K562 (cell line): ENCODE measurements around the gene SEBOX. TPM values are rescaled to one million over a fixed set of nuclear protein-coding genes. Genes with fewer than 3 reads are reported as not detected.

Experiments
- ATAC-seq: fragments of 200-7000 bp; cut with Tn5 transposase; 3 replicates; pipeline ENCODE4 v1.9.1; 2020; ENCODE audit warnings: moderate library complexity
- BruUV-seq: library from RNA; stranded (reverse); fragments of 400-500 nt; replicated peaks from 2 replicates; lab custom pipeline; 2021; lab: Mats Ljungman, UMichigan
- CTCF ChIA-PET: fragments of 300-600 bp; formaldehyde crosslinking; extraction: SDS; loops from one replicate; lab custom pipeline; 2021; ENCODE audit warnings: low intra/inter-chr PET ratio; lab: Yijun Ruan, JAX
- POLR2A ChIA-PET: fragments of 300-600, 350-650 bp; sonication (Branson Sonifier 250); formaldehyde crosslinking; extraction: SDS; loops from one replicate; lab custom pipeline; 2021; ENCODE audit warnings: antibody characterized with exemption, inconsistent platforms; lab: Yijun Ruan, JAX
- DNase-seq, 4 experiments: peaks; one replicate each; pipeline versions ENCODE4 v3.0.0 to v3.0.0-alpha.2; 2011 to 2018; ENCODE audit warnings: low spot score in 3 of 4, mixed read lengths in 3 of 4; ENCODE audit errors: extremely low read depth in 1 of 4
- FAIRE-seq: peaks from 2 replicates; lab custom pipeline; 2011; peaks lifted over from hg19 to GRCh38; lab: Jason Lieb, UNC
- H2AFZ ChIP-seq: 2 replicates; pipeline ENCODE4 v1.6.0; 2011; ENCODE audit warnings: low read depth, low read length, control low read depth, inconsistent platforms
- H3K27ac ChIP-seq: fragments of 200-600 bp; 3 replicates; pipeline ENCODE4 v1.8.0; 2011; ENCODE audit warnings: low read depth, mild to moderate bottlenecking, control low read depth, inconsistent platforms, low read length, moderate library complexity, mixed read lengths; ENCODE audit errors: extremely low read depth
- H3K27me3 ChIP-seq, 2 experiments: fragments of 300-600 bp in 1 of 2; 2 replicates in 1 of 2; 3 replicates in 1 of 2; pipeline versions ENCODE4 v1.6.0 to v1.8.0; 2011; ENCODE audit warnings: inconsistent platforms in 2 of 2, low read length in 2 of 2, mild to moderate bottlenecking in 1 of 2, mixed read lengths in 1 of 2, moderate library complexity in 1 of 2; ENCODE audit not compliant: control insufficient read depth in 2 of 2, insufficient read depth in 2 of 2
- H3K36me3 ChIP-seq: fragments of 300-600 bp; 3 replicates; pipeline ENCODE4 v1.8.0; 2011; ENCODE audit warnings: mild to moderate bottlenecking, low read length, inconsistent platforms; ENCODE audit not compliant: control insufficient read depth, insufficient read depth
- H3K4me1 ChIP-seq, 2 experiments: fragments of 200-600 bp in 1 of 2; replicated peaks in 1 of 2; 2 replicates in 1 of 2; 3 replicates in 1 of 2; pipeline versions ENCODE4 v1.5.1 to v1.8.0; 2011; ENCODE audit warnings: inconsistent platforms in 2 of 2, low read length in 2 of 2, mild to moderate bottlenecking in 1 of 2, mixed read lengths in 1 of 2, moderate library complexity in 1 of 2; ENCODE audit not compliant: control insufficient read depth in 2 of 2, insufficient read depth in 2 of 2
- H3K4me2 ChIP-seq: 2 replicates; pipeline ENCODE4 v1.6.1; 2011; ENCODE audit warnings: low read length, control low read depth, inconsistent platforms, mixed read lengths; ENCODE audit not compliant: insufficient read depth
- H3K4me3 ChIP-seq: fragments of 200-600 bp; sonication (generic), shearing (Covaris generic); 2 replicates; pipeline ENCODE4 v1.5.1; 2016; ENCODE audit warnings: control low read depth, inconsistent platforms
- H3K79me2 ChIP-seq: fragments of 200-600 bp; 3 replicates; pipeline ENCODE4 v1.8.0; 2011; ENCODE audit warnings: low read length, inconsistent platforms; ENCODE audit not compliant: control insufficient read depth, insufficient read depth
- H3K9ac ChIP-seq, 2 experiments: 2 replicates each; pipeline versions ENCODE4 v1.6.0 to v1.6.1; 2011; ENCODE audit warnings: low read depth in 2 of 2, low read length in 2 of 2, control low read depth in 1 of 2, inconsistent platforms in 1 of 2, mild to moderate bottlenecking in 1 of 2, mixed read lengths in 1 of 2; ENCODE audit not compliant: insufficient read depth in 1 of 2
- H3K9me1 ChIP-seq: one replicate; pipeline ENCODE4 v1.6.0; 2011; ENCODE audit warnings: inconsistent platforms, mild to moderate bottlenecking, low read length, moderate library complexity; ENCODE audit not compliant: control insufficient read depth, insufficient read depth
- H3K9me3 ChIP-seq: replicated peaks from 2 replicates; pipeline ENCODE4 v1.5.1; 2011; ENCODE audit warnings: low read depth, low read length, inconsistent platforms; ENCODE audit not compliant: control insufficient read depth, insufficient read depth
- H4K20me1 ChIP-seq: replicated peaks from 2 replicates; pipeline ENCODE4 v1.6.1; 2011; ENCODE audit warnings: low read length, inconsistent platforms, mixed read lengths; ENCODE audit not compliant: control insufficient read depth, insufficient read depth
- AFF1 ChIP-seq, 2 experiments: fragments of 450-650 bp; IDR thresholded peaks; 2 replicates each; pipeline ENCODE4 v1.6.1; 2018; ENCODE audit warnings: mild to moderate bottlenecking in 2 of 2, low read depth in 1 of 2; ENCODE audit not compliant: partially characterized antibody in 2 of 2
- BCOR ChIP-seq: fragments of 450-650 bp; IDR thresholded peaks from 2 replicates; pipeline ENCODE4 v1.6.1; 2016
- RBM25 ChIP-seq: fragments of 200-400 bp; formaldehyde crosslinking; IDR thresholded peaks from 2 replicates; pipeline ENCODE4 v1.6.1; 2018; ENCODE audit warnings: low read length, low read depth, moderate library complexity; ENCODE audit not compliant: severe bottlenecking
- RCOR1 ChIP-seq, 2 experiments: IDR thresholded peaks; 2 replicates each; pipeline ENCODE4 v1.6.1; 2012; ENCODE audit warnings: low read depth in 2 of 2, low read length in 2 of 2, borderline replicate concordance in 1 of 2, improper control_type of control experiment in 1 of 2
- SPI1 ChIP-seq: IDR thresholded peaks from 2 replicates; pipeline ENCODE4 v1.6.1; 2011; ENCODE audit warnings: low read depth, low read length, control low read depth, borderline replicate concordance
- STAT5A ChIP-seq: IDR thresholded peaks from 2 replicates; pipeline ENCODE4 v1.6.1; 2012; ENCODE audit warnings: low read length, inconsistent platforms, borderline replicate concordance
- ZBTB11 ChIP-seq, 3 experiments: fragments of 200-800 bp in 1 of 3; fragments of 250-450 bp in 1 of 3; fragments of 450-650 bp in 1 of 3; sonication (Bioruptor Pico) in 1 of 3; sonication (Bioruptor generic) in 1 of 3; formaldehyde crosslinking in 1 of 3; IDR thresholded peaks; 2 replicates each; pipeline versions ENCODE4 v1.6.1 to v1.8.0; 2016 to 2022; ENCODE audit warnings: mild to moderate bottlenecking in 2 of 3, missing genetic modification characterization in 2 of 3, missing compliant biosample characterization in 1 of 3, moderate library complexity in 1 of 3
- ZBTB7A ChIP-seq: IDR thresholded peaks from 2 replicates; pipeline ENCODE4 v1.6.1; 2011; ENCODE audit warnings: low read depth, mild to moderate bottlenecking, low read length, moderate library complexity, borderline replicate concordance; ENCODE audit not compliant: control insufficient read depth
- WGBS: fragments of 100-300 bp; shearing (Covaris generic); methylation state at CpG from one replicate; pipeline ENCODE4 v1.1.6; 2016; ENCODE audit warnings: low coverage, mixed read lengths; ENCODE audit not compliant: insufficient coverage; ENCODE audit errors: missing lambda C conversion rate; 5-methylcytosine and 5-hydroxymethylcytosine counted together
- in situ Hi-C: fragments of 300-500 bp; cut with MboI; formaldehyde crosslinking; loops from 4 replicates; pipeline ENCODE4 v1.15.0; 2018; ENCODE audit warnings: inconsistent platforms, mixed read lengths
- intact Hi-C: fragments of 100-400 bp; cut with micrococcal nuclease; formaldehyde crosslinking; loops from 2 replicates; pipeline ENCODE4 v1.14.2; 2022
- polyA plus RNA-seq, 8 experiments: library from polyadenylated mRNA; depleted of rRNA in 4 of 8; stranded (reverse) in 5 of 8; unstranded in 3 of 8; fragments of >200 nt; fragmentation: Nextera tagmentation in 2 of 8; fragmentation: Illumina TruSeq in 1 of 8; extraction: Ambion mirVana in 2 of 8; extraction: Trizol in 1 of 8; gene quantifications; 2 replicates each; pipeline versions ENCODE4 v1.2.1 to v1.2.3, GENCODE V29; 2011 to 2014; ENCODE audit warnings: inconsistent platforms in 1 of 8, missing spikeins in 1 of 8
- total RNA-seq, 7 experiments: library from RNA; depleted of rRNA in 6 of 7; stranded (reverse); fragments of >200 nt in 6 of 7; fragmentation: Illumina TruSeq in 2 of 7; extraction: Trizol in 2 of 7; gene quantifications; 2 replicates each; pipeline versions ENCODE4 v1.2.1 to v1.2.3, GENCODE V29; 2011 to 2021; ENCODE audit warnings: low replicate concordance in 1 of 7

SEBOX gene
- total and polyA plus RNA-seq, 9 of the 15 experiments (the other 6 are each of a cell fraction or from before 2014, with no cell fraction given), result not detected

GRCh38 chr17:28406473-28406814 lies 41.4 kb upstream of the SEBOX start:
- Histone ChIP-seq H3K4me3 (peak overlapping the region; percentile 66), H3K9ac (peak overlapping the region; percentile 62 to 94; a peak in 3 of 4 replicates), H3K27ac (no peak overlapping the region), H3K36me3 (peaks cover 14% of the 10 kb centered on the region; the same call in 1 of the 3 replicates), H3K27me3 (peaks cover 0 to 3% of the 10 kb centered on the region in 2 experiments; a peak in 1 of 5 replicates), H3K9me1 (peaks cover 3% of the 10 kb centered on the region), H4K20me1 (no peaks in the 10 kb centered on the region), H3K4me1 (peaks cover 8 to 21% of the 10 kb centered on the region in 2 experiments; a peak in 3 of 5 replicates), H2AFZ (peak overlapping the region; percentile 97), H3K79me2 (peaks cover 2% of the 10 kb centered on the region; the same call in 1 of the 3 replicates), H3K4me2 (peak overlapping the region; percentile 77), H3K9me3 (no peaks in the 10 kb centered on the region)
- WGBS, result 25% methylated on average over 9 of the region's 9 CpGs
- ATAC-seq (peak; percentile 14), FAIRE-seq (peak; percentile 81), DNase-seq (peak in 1 of 4 experiments; percentile 18)
- CTCF ChIA-PET, result no interaction called here
- TF ChIP-seq RBM25 (no peak), ZBTB7A (0 out of 2 replicates have a peak, but pooled peaks have one; percentile 2), STAT5A (no peak), ZBTB11 (CRISPR knock-in tag; IDR thresholded peaks at IDR 0.05) (0 out of 6 replicates have a peak, but pooled peaks of 1 of the 3 experiments have one; percentile 34), SPI1 (no peak), RCOR1 (IDR thresholded peaks at IDR 0.05; ENCODE audit: borderline replicate concordance in 1 of 2, low read depth in 2 of 2, low read length in 2 of 2) (0 out of 4 replicates have a peak, but pooled peaks of 1 of the 2 experiments have one; percentile 18), BCOR (peak; percentile 53), AFF1 (IDR thresholded peaks at IDR 0.05; ENCODE audit: low read depth in 1 of 2, partially characterized antibody in 2 of 2) (no peak)
- intact Hi-C loops, result no loop called here
- no TSS peak for BruUV-seq
- in situ Hi-C loops, result no loop called here
- POLR2A ChIA-PET, result interaction anchor here (0.7 to 1.2 kb wide), 2 partner anchors 58 to 186 kb away, joined by 3 to 4 read pairs; no protein-coding TSS in a partner anchor
